ENCODE measurements around the gene GNAL.

The GNAL gene

GRCh38 chr18:11660691-11661090 lies 28.4 kb upstream of the GNAL start:
- H3K9ac ChIP-seq (ENCODE audit: low read length): no peak overlapping the region
- H3K27ac ChIP-seq (ENCODE audit: low read length): no peak overlapping the region
- no peaks in the 10 kb centered on the region for H3K27me3 ChIP-seq (ENCODE audit: control insufficient read depth, insufficient read depth, low read length)
- peaks cover under 1% of the 10 kb centered on the region for H3K4me1 ChIP-seq (ENCODE audit: control insufficient read depth, low read depth, low read length)
- H3K4me3 ChIP-seq (ENCODE audit: low read length): no peak overlapping the region
- H3K9me3 ChIP-seq (ENCODE audit: control insufficient read depth, low read depth, low read length): no peaks in the 10 kb centered on the region
- no peaks in the 10 kb centered on the region for H3K36me3 ChIP-seq (ENCODE audit: control insufficient read depth, low read depth, low read length)

DNA sequence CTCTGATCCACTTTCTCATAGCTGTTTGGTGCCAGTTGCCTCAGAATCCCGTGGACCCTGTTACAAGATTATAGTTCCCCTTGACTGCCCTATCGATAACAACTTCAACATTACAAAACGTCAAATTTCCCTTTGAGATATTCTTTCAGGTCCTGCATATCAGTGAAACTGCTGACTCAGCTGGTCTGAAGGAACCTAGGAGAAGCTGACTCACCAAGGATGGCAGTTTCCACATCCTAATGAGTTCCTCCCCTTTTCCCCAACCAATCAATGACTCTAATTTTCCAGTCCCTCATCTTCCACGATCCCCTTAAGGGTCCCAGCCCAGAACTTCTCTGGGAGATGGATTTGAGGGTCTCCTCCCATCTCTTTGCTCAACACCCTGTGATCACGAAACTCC lies 27.6 kb upstream of the GNAL start:
- H3K4me3 ChIP-seq (ENCODE audit: low read length): no peak overlapping the region
- H3K27ac ChIP-seq (ENCODE audit: low read length): no peak overlapping the region
- H3K36me3 ChIP-seq (ENCODE audit: control insufficient read depth, low read depth, low read length): no peaks in the 10 kb centered on the region
- H3K4me1 ChIP-seq (ENCODE audit: control insufficient read depth, low read depth, low read length): no peaks in the 10 kb centered on the region
- H3K9me3 ChIP-seq (ENCODE audit: control insufficient read depth, low read depth, low read length): no peaks in the 10 kb centered on the region
- no peaks in the 10 kb centered on the region for H3K27me3 ChIP-seq (ENCODE audit: control insufficient read depth, insufficient read depth, low read length)
- no peak overlapping the region for H3K9ac ChIP-seq (ENCODE audit: low read length)

DNA sequence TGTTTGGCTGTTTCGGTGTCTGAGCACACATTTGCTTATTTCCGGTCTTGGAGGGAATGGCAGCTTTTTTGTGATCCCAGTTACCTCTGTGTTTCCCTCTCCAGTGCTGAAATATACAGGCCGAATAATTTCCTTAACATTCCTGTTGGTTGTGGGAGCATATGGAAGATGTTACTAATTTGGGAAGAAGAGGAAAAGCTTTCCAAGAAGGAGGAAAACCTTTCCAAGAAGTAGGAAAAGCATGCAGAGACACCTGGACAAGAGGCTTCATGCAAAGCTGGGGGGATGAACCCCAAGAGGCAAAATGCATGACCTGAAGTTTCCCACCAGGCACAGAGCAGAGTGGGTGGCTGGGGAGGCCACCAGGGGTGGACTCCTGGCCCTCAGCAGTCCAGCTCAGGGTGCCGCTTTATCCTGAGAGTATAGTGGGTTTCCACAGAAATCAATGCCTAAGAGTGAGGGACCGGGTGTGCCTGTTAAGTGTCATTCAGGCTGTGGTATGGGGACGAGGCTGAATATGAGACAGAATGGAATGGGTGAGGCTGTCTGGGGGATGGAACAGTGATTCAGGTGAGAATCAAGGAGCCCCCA lies 25.5 kb upstream of the GNAL start:
- Histone ChIP-seq H3K9me3 (ENCODE audit: control insufficient read depth, low read depth, low read length) (no peaks in the 10 kb centered on the region), H3K27me3 (ENCODE audit: control insufficient read depth, insufficient read depth, low read length) (no peaks in the 10 kb centered on the region), H3K27ac (ENCODE audit: low read length) (no peak overlapping the region), H3K36me3 (ENCODE audit: control insufficient read depth, low read depth, low read length) (no peaks in the 10 kb centered on the region), H3K4me3 (ENCODE audit: low read length) (no peak overlapping the region), H3K4me1 (ENCODE audit: control insufficient read depth, low read depth, low read length) (peaks cover 4% of the 10 kb centered on the region), H3K9ac (ENCODE audit: low read length) (no peak overlapping the region)

- Histone ChIP-seq H3K27ac (ENCODE audit: low read length) (no peak overlapping the region), H3K36me3 (ENCODE audit: control insufficient read depth, low read depth, low read length) (no peaks in the 10 kb centered on the region), H3K4me1 (ENCODE audit: control insufficient read depth, low read depth, low read length) (peaks cover 10% of the 10 kb centered on the region), H3K27me3 (ENCODE audit: control insufficient read depth, insufficient read depth, low read length) (no peaks in the 10 kb centered on the region), H3K9me3 (ENCODE audit: control insufficient read depth, low read depth, low read length) (no peaks in the 10 kb centered on the region), H3K9ac (ENCODE audit: low read length) (no peak overlapping the region), H3K4me3 (ENCODE audit: low read length) (no peak overlapping the region)
Measured at GRCh38 chr18:11664286-11664685, 24.8 kb upstream of the GNAL start.

DNA sequence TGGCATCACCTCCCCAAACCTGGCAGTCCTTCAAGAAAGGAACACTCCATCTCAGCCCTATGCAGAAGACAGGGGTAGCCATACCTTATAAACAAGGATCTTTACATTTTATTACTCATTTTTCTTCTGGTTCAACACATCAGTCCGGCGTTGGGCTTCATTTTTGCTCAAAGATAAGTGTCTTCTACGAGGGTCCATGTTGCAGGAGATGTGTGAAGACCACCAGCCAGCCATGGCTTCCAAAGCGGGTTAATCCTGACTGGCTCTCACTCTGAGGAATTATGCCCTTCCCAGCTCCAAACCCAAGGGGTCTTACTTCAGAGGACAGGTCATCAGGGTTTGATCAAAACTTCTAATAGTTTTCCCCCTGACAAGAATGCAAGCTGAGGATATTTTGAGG lies 23.9 kb upstream of the GNAL start:
- Histone ChIP-seq H3K4me1 (ENCODE audit: control insufficient read depth, low read depth, low read length) (peaks cover 10% of the 10 kb centered on the region), H3K27ac (ENCODE audit: low read length) (no peak overlapping the region), H3K36me3 (ENCODE audit: control insufficient read depth, low read depth, low read length) (no peaks in the 10 kb centered on the region), H3K9me3 (ENCODE audit: control insufficient read depth, low read depth, low read length) (no peaks in the 10 kb centered on the region), H3K4me3 (ENCODE audit: low read length) (no peak overlapping the region), H3K9ac (ENCODE audit: low read length) (no peak overlapping the region), H3K27me3 (ENCODE audit: control insufficient read depth, insufficient read depth, low read length) (no peaks in the 10 kb centered on the region)

- Histone ChIP-seq H3K9me3 (ENCODE audit: control insufficient read depth, low read depth, low read length) (no peaks in the 10 kb centered on the region), H3K27ac (ENCODE audit: low read length) (no peak overlapping the region), H3K36me3 (ENCODE audit: control insufficient read depth, low read depth, low read length) (no peaks in the 10 kb centered on the region), H3K4me3 (ENCODE audit: low read length) (no peak overlapping the region), H3K27me3 (ENCODE audit: control insufficient read depth, insufficient read depth, low read length) (no peaks in the 10 kb centered on the region), H3K9ac (ENCODE audit: low read length) (no peak overlapping the region), H3K4me1 (ENCODE audit: control insufficient read depth, low read depth, low read length) (peaks cover 10% of the 10 kb centered on the region)
Measured at GRCh38 chr18:11665587-11665986, 23.5 kb upstream of the GNAL start.

GRCh38 chr18:11666176-11666575 lies 22.9 kb upstream of the GNAL start:
- Histone ChIP-seq H3K4me3 (ENCODE audit: low read length) (no peak overlapping the region), H3K9me3 (ENCODE audit: control insufficient read depth, low read depth, low read length) (no peaks in the 10 kb centered on the region), H3K27ac (ENCODE audit: low read length) (no peak overlapping the region), H3K36me3 (ENCODE audit: control insufficient read depth, low read depth, low read length) (no peaks in the 10 kb centered on the region), H3K9ac (ENCODE audit: low read length) (no peak overlapping the region), H3K27me3 (ENCODE audit: control insufficient read depth, insufficient read depth, low read length) (no peaks in the 10 kb centered on the region), H3K4me1 (ENCODE audit: control insufficient read depth, low read depth, low read length) (peaks cover 10% of the 10 kb centered on the region)

GRCh38 chr18:11666831-11667230 lies 22.2 kb upstream of the GNAL start:
- no peak overlapping the region for H3K27ac ChIP-seq (ENCODE audit: low read length)
- no peaks in the 10 kb centered on the region for H3K9me3 ChIP-seq (ENCODE audit: control insufficient read depth, low read depth, low read length)
- no peaks in the 10 kb centered on the region for H3K27me3 ChIP-seq (ENCODE audit: control insufficient read depth, insufficient read depth, low read length)
- H3K36me3 ChIP-seq (ENCODE audit: control insufficient read depth, low read depth, low read length): no peaks in the 10 kb centered on the region
- H3K4me3 ChIP-seq (ENCODE audit: low read length): no peak overlapping the region
- H3K4me1 ChIP-seq (ENCODE audit: control insufficient read depth, low read depth, low read length): peaks cover 10% of the 10 kb centered on the region
- H3K9ac ChIP-seq (ENCODE audit: low read length): no peak overlapping the region

DNA sequence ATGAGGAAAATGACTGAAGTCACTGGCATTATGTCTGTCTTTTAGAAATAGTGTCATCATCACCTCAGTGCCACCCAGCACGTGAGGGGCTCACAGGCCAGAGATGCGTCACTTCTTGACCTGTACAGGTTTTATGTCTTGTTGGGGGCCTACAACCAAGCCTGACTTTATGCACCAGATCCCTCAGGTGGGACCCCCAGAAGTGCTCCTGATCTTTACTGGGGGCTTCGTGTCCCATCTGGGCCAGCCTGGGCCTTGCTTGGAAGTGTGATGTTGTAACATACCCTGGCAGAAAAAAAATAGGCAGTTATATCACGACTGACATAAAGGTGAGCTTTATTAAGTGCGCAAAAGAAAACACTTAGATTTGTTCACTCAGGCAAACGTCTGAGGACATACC lies 21.5 kb upstream of the GNAL start:
- H3K36me3 ChIP-seq (ENCODE audit: control insufficient read depth, low read depth, low read length): no peaks in the 10 kb centered on the region
- no peak overlapping the region for H3K9ac ChIP-seq (ENCODE audit: low read length)
- H3K27me3 ChIP-seq (ENCODE audit: control insufficient read depth, insufficient read depth, low read length): no peaks in the 10 kb centered on the region
- peaks cover 10% of the 10 kb centered on the region for H3K4me1 ChIP-seq (ENCODE audit: control insufficient read depth, low read depth, low read length)
- no peak overlapping the region for H3K27ac ChIP-seq (ENCODE audit: low read length)
- no peaks in the 10 kb centered on the region for H3K9me3 ChIP-seq (ENCODE audit: control insufficient read depth, low read depth, low read length)
- H3K4me3 ChIP-seq (ENCODE audit: low read length): no peak overlapping the region

DNA sequence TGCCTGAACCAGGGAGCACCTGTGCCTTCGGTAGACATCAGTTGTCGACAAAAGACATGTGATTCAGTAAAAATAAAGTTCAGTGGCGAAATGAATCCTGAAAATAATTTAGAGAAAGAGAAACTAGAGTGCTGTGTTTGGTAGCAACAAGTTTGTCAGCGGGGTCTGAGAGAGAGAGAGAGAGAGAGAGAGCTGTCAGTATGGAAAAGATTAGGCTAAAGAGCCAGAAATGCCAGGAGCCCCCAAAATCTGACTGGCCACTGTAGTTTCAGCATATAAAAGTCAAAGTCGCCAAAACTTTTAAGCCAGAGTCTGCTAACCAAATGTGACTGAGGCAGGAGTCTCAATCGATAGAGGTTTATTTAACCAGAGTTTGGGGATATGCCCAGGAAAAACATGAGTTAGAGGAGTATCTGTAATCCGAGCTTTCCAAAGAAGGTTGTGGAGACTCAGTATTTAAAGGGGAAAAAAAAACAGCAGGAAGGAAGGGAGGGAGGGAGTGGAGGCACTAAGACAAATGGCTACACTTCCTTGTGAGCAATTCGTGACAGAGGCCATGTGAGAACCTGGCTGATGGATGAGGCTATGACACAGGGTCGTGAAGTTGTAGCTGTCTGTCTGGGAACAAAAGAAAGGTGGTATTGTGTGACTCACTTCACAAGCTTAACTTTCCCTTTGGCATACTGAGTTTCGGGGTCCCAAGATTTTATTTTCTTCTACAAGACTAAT lies 20.5 kb upstream of the GNAL start:
- Histone ChIP-seq H3K9me3 (ENCODE audit: control insufficient read depth, low read depth, low read length) (no peaks in the 10 kb centered on the region), H3K36me3 (ENCODE audit: control insufficient read depth, low read depth, low read length) (no peaks in the 10 kb centered on the region), H3K4me1 (ENCODE audit: control insufficient read depth, low read depth, low read length) (peaks cover 10% of the 10 kb centered on the region), H3K27ac (ENCODE audit: low read length) (no peak overlapping the region), H3K9ac (ENCODE audit: low read length) (no peak overlapping the region), H3K27me3 (ENCODE audit: control insufficient read depth, insufficient read depth, low read length) (no peaks in the 10 kb centered on the region), H3K4me3 (ENCODE audit: low read length) (no peak overlapping the region)

- no peaks in the 10 kb centered on the region for H3K36me3 ChIP-seq (ENCODE audit: control insufficient read depth, low read depth, low read length)
- no peaks in the 10 kb centered on the region for H3K9me3 ChIP-seq (ENCODE audit: control insufficient read depth, low read depth, low read length)
- H3K27me3 ChIP-seq (ENCODE audit: control insufficient read depth, insufficient read depth, low read length): no peaks in the 10 kb centered on the region
- H3K4me1 ChIP-seq (ENCODE audit: control insufficient read depth, low read depth, low read length): peaks cover 10% of the 10 kb centered on the region
- no peak overlapping the region for H3K4me3 ChIP-seq (ENCODE audit: low read length)
- H3K9ac ChIP-seq (ENCODE audit: low read length): no peak overlapping the region
- H3K27ac ChIP-seq (ENCODE audit: low read length): no peak overlapping the region
Measured at GRCh38 chr18:11669271-11669947, 19.7 kb upstream of the GNAL start.

DNA sequence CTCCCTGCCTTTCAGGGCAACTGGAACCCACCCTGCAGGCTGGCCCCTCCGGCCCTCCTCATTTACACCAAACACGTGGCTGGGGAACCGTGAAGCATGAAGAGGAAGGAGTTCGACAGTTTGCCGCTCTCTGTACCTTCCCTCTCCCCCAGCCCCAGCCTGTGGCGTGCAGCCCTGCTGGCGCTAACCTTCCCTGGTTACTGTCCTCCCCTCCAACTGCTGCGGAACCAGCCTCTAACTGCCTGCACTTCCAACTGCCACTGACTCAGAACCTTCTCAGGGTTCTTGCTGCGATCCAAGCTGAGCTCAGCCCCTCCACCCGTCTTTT lies 19.2 kb upstream of the GNAL start:
- peaks cover 10% of the 10 kb centered on the region for H3K4me1 ChIP-seq (ENCODE audit: control insufficient read depth, low read depth, low read length)
- no peak overlapping the region for H3K4me3 ChIP-seq (ENCODE audit: low read length)
- no peaks in the 10 kb centered on the region for H3K27me3 ChIP-seq (ENCODE audit: control insufficient read depth, insufficient read depth, low read length)
- no peak overlapping the region for H3K27ac ChIP-seq (ENCODE audit: low read length)
- H3K9ac ChIP-seq (ENCODE audit: low read length): no peak overlapping the region
- no peaks in the 10 kb centered on the region for H3K9me3 ChIP-seq (ENCODE audit: control insufficient read depth, low read depth, low read length)
- H3K36me3 ChIP-seq (ENCODE audit: control insufficient read depth, low read depth, low read length): no peaks in the 10 kb centered on the region

Data from iPS-18a (cell line).